ENCODE measurements around the gene KCNIP2. TPM values are rescaled to one million over a fixed set of nuclear protein-coding genes. Genes with fewer than 3 reads are reported as not detected.

Gene KCNIP2
- total RNA-seq, 2 donors from 2014 or later = 2.8 to 3.0 TPM

GRCh38 chr10:101826852-101827434 is 16.7 kb downstream of the KCNIP2 start:
- peaks cover 5% of the 10 kb centered on the region for H3K4me1 Mint-ChIP-seq
- no peaks in the 10 kb centered on the region for H3K9me3 ChIP-seq (ENCODE audit: control insufficient read depth, low read length)
- 90 to 100% methylated on average over 2 to 5 of the region's 5 CpGs for WGBS, 2 experiments (ENCODE audit: insufficient coverage in 1 of 2, insufficient read length in 1 of 2)
- H3K36me3 Mint-ChIP-seq (ENCODE audit: low read depth) = no peaks in the 10 kb centered on the region
- no peak overlapping the region for H3K9ac ChIP-seq (ENCODE audit: extremely low read depth, low read length, poor library complexity, severe bottlenecking)
- no peaks in the 10 kb centered on the region for H3K9me3 Mint-ChIP-seq
- peak; percentile 21 for DNase-seq
- H3K27me3 Mint-ChIP-seq (ENCODE audit: insufficient read depth) = peaks cover 4% of the 10 kb centered on the region
- no peaks in the 10 kb centered on the region for H3K27me3 ChIP-seq (ENCODE audit: control insufficient read depth, insufficient read depth, low read length, poor library complexity, severe bottlenecking)
- no peak overlapping the region for H3K27ac ChIP-seq (ENCODE audit: low read depth, low read length)
- H3K4me3 Mint-ChIP-seq = no peak overlapping the region
- H3K4me1 ChIP-seq (ENCODE audit: control insufficient read depth, insufficient read depth, low read length) = no peaks in the 10 kb centered on the region
- H3K4me3 ChIP-seq (ENCODE audit: low read length) = no peak overlapping the region
- TF ChIP-seq CTCF (conservative IDR thresholded peaks at IDR 0.05) = no peak
- H3K36me3 ChIP-seq (ENCODE audit: control insufficient read depth, insufficient read depth, low read length) = no peaks in the 10 kb centered on the region
- H3K27ac Mint-ChIP-seq = no peak overlapping the region

- Mint-ChIP-seq H3K27me3 (ENCODE audit: insufficient read depth) (peaks cover 4% of the 10 kb centered on the region), H3K4me1 (peaks cover under 1% of the 10 kb centered on the region), H3K4me3 (no peak overlapping the region), H3K9me3 (no peaks in the 10 kb centered on the region), H3K36me3 (ENCODE audit: low read depth) (no peaks in the 10 kb centered on the region), H3K27ac (no peak overlapping the region)
- Histone ChIP-seq H3K9me3 (ENCODE audit: control insufficient read depth, low read length) (no peaks in the 10 kb centered on the region), H3K4me1 (ENCODE audit: control insufficient read depth, insufficient read depth, low read length) (no peaks in the 10 kb centered on the region), H3K9ac (ENCODE audit: extremely low read depth, low read length, poor library complexity, severe bottlenecking) (no peak overlapping the region), H3K27ac (ENCODE audit: low read depth, low read length) (no peak overlapping the region), H3K4me3 (ENCODE audit: low read length) (no peak overlapping the region), H3K36me3 (ENCODE audit: control insufficient read depth, insufficient read depth, low read length) (no peaks in the 10 kb centered on the region), H3K27me3 (ENCODE audit: control insufficient read depth, insufficient read depth, low read length, poor library complexity, severe bottlenecking) (no peaks in the 10 kb centered on the region)
- no peak for DNase-seq
- 85 to 89% methylated on average over 2 of the region's 2 CpGs for WGBS, 2 experiments (ENCODE audit: insufficient coverage in 1 of 2, insufficient read length in 1 of 2)
- no peak for TF ChIP-seq CTCF (conservative IDR thresholded peaks at IDR 0.05)
These were observed 18.9 kb downstream of the KCNIP2 start for GRCh38 chr10:101824736-101825135.

GRCh38 chr10:101818872-101819633 is 24.5 kb downstream of the KCNIP2 start:
- Histone ChIP-seq H3K36me3 (ENCODE audit: control insufficient read depth, insufficient read depth, low read length) (no peaks in the 10 kb centered on the region), H3K4me3 (ENCODE audit: low read length) (peak overlapping the region; percentile 90), H3K9ac (ENCODE audit: extremely low read depth, low read length, poor library complexity, severe bottlenecking) (peak overlapping the region; percentile 99), H3K27ac (ENCODE audit: low read depth, low read length) (no peak overlapping the region), H3K9me3 (ENCODE audit: control insufficient read depth, low read length) (no peaks in the 10 kb centered on the region), H3K4me1 (ENCODE audit: control insufficient read depth, insufficient read depth, low read length) (no peaks in the 10 kb centered on the region), H3K27me3 (ENCODE audit: control insufficient read depth, insufficient read depth, low read length, poor library complexity, severe bottlenecking) (no peaks in the 10 kb centered on the region)
- no peak for DNase-seq
- Mint-ChIP-seq H3K4me3 (peak overlapping the region; percentile 96), H3K9me3 (no peaks in the 10 kb centered on the region), H3K27ac (peak overlapping the region; percentile 96), H3K27me3 (ENCODE audit: insufficient read depth) (no peaks in the 10 kb centered on the region), H3K4me1 (peaks cover 14% of the 10 kb centered on the region), H3K36me3 (ENCODE audit: low read depth) (peaks cover 8% of the 10 kb centered on the region)
- WGBS, 2 experiments (ENCODE audit: insufficient coverage in 1 of 2, insufficient read length in 1 of 2) = 26 to 43% methylated on average over 13 to 14 of the region's 14 CpGs
- no peak for TF ChIP-seq CTCF (conservative IDR thresholded peaks at IDR 0.05)

Measured in endodermal cell (in vitro differentiated cells).